ENCODE data around the gene CEP192. TPM values are rescaled to one million over a fixed set of nuclear protein-coding genes. Genes with fewer than 3 reads are reported as not detected.
"Not testable (repeated sequence)": the region's sequence is repeated elsewhere in the genome, so short reads cannot be mapped to it uniquely, and the experiment has no call there.

The CEP192 gene
- total RNA-seq, 2 donors from 2014 or later: 35.2 to 36.6 TPM

GRCh38 chr18:12968115-12968514 lies 23.0 kb upstream of the CEP192 start:
- Mint-ChIP-seq H3K4me1 (ENCODE audit: low read depth) (peaks cover 15% of the 10 kb centered on the region), H3K36me3 (ENCODE audit: insufficient read depth in 2 of 2) (peaks cover 6 to 47% of the 10 kb centered on the region in 2 donors), H3K27ac (peak overlapping the region; percentile 9), H3K27me3 (ENCODE audit: low read depth) (no peaks in the 10 kb centered on the region), H3K4me3 (no peak overlapping the region), H3K9me3 (no peaks in the 10 kb centered on the region)
- ATAC-seq (replicated peaks in 1 of 2): no peak
- no peak for DNase-seq

DNA sequence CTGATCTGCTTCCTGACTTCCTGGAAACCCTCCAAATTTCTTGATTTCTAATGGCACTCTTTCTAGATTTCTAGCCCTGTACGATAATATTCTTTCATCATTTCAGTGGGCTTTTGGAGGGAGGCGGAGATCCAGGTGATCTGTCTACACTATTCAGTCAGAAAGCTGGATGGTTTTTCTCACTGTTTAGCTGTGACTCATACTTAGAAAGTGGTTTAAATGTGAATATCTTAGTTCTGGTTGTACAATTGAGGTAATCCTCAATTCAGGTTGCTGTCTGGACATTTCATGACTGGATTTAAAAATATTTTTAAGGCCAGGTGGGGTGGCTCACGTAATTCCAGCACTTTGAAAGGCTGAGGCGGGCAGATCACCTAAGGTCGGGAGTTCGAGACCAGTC lies 22.5 kb upstream of the CEP192 start:
- no peaks in the 10 kb centered on the region for H3K27me3 Mint-ChIP-seq (ENCODE audit: low read depth)
- no peaks in the 10 kb centered on the region for H3K9me3 Mint-ChIP-seq
- H3K4me1 Mint-ChIP-seq (ENCODE audit: low read depth): peaks cover 15% of the 10 kb centered on the region
- no peak for DNase-seq
- peak; percentile 50 to 52 for ATAC-seq (replicated peaks in 1 of 2)
- H3K4me3 Mint-ChIP-seq: no peak overlapping the region
- peaks cover 6 to 46% of the 10 kb centered on the region in 2 donors for H3K36me3 Mint-ChIP-seq (ENCODE audit: insufficient read depth in 2 of 2)
- H3K27ac Mint-ChIP-seq: peak overlapping the region; percentile 9

DNA sequence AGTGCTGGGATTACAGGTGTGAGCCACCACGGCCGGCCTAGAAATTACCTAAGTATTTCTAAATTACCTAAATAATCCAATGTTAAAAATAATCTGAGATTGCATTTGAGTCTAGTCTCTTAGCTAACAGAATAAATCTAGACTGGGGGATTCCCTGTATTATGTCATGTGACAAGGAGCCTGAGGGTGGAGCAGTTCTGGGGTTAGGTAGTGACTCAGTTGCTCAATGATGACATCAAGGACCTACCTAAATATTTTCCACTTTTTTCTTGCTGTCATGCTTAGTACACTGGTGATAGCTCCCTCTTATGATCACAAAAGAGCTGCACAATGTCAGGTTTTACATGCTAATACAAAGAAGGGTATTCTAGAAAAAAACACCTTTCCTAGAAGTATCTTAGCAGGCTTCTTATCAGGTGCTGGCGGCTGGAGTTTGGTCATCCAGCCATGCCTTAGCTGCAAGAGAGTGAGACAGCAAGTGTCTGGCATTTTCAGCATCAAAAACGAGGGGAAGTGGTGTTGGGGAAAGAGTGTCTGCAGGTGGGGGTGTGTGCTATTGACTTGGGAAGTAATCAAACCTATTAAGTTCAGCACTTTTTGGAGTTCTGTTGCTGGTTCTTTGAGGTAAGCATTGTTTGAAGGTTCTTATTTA lies 17.5 kb upstream of the CEP192 start:
- ATAC-seq (replicated peaks in 1 of 2): peak; percentile 56 to 64

DNA sequence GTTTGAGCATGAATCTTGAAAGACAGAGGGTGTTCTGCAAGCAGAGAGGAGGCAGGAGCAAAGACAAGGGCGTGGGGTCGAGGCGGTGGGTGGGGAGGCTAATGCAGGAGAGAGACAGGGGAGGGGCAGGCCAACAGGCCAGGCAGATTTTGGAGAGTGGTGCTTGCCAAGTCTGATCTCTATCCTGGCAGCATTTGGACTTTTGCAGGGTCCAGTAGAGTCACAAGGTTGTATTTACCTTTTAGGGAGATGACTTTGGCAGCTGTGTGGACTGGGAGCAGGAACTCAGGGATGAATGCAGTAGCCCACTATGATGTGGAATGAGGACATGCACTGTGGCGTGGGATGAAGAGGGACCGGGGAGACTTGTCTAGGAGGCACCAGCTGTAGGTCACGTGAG lies 15.7 kb upstream of the CEP192 start:
- Mint-ChIP-seq H3K36me3 (ENCODE audit: insufficient read depth in 2 of 2) (peaks cover 2 to 34% of the 10 kb centered on the region in 2 donors), H3K4me3 (no peak overlapping the region), H3K4me1 (ENCODE audit: low read depth) (no peaks in the 10 kb centered on the region), H3K27ac (no peak overlapping the region), H3K9me3 (no peaks in the 10 kb centered on the region), H3K27me3 (ENCODE audit: low read depth) (no peaks in the 10 kb centered on the region)
- no peak for DNase-seq
- ATAC-seq (replicated peaks in 1 of 2): no peak

More for the DNA sequence above, 17.5 kb upstream of the CEP192 start:
- H3K27ac Mint-ChIP-seq: no peak overlapping the region
- H3K36me3 Mint-ChIP-seq (ENCODE audit: insufficient read depth in 2 of 2): peaks cover 2 to 35% of the 10 kb centered on the region in 2 donors
- H3K9me3 Mint-ChIP-seq: no peaks in the 10 kb centered on the region
- no peak for DNase-seq
- peaks cover 2% of the 10 kb centered on the region for H3K4me1 Mint-ChIP-seq (ENCODE audit: low read depth)
- H3K27me3 Mint-ChIP-seq (ENCODE audit: low read depth): no peaks in the 10 kb centered on the region
- no peak overlapping the region for H3K4me3 Mint-ChIP-seq

GRCh38 chr18:12976305-12976704 lies 14.9 kb upstream of the CEP192 start:
- no peaks in the 10 kb centered on the region for H3K9me3 Mint-ChIP-seq
- DNase-seq: no peak
- H3K4me1 Mint-ChIP-seq (ENCODE audit: low read depth): no peaks in the 10 kb centered on the region
- no peak overlapping the region for H3K4me3 Mint-ChIP-seq
- ATAC-seq (replicated peaks in 1 of 2): no peak
- H3K27me3 Mint-ChIP-seq (ENCODE audit: low read depth): no peaks in the 10 kb centered on the region
- H3K36me3 Mint-ChIP-seq (ENCODE audit: insufficient read depth in 2 of 2): peaks cover 2 to 26% of the 10 kb centered on the region in 2 donors
- no peak overlapping the region for H3K27ac Mint-ChIP-seq

DNA sequence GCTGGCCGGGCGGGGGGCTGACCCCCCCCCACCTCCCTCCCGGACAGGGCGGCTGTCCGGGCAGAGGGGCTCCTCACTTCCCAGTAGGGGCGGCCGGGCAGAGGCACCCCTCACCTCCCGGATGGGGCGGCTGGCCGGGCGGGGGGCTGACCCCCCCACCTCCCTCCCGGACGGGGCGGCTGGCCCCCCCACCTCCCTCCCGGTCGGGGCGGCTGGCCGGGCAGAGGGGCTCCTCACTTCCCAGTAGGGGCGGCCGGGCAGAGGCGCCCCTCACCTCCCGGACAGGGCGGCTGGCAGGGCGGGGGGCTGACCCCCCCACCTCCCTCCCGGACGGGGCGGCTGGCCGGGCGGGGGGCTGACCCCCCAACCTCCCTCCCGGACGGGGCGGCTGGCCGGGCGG lies 11.1 kb upstream of the CEP192 start:
- peaks cover 2 to 13% of the 10 kb centered on the region in 2 donors for H3K36me3 Mint-ChIP-seq (ENCODE audit: insufficient read depth in 2 of 2)
- ATAC-seq (replicated peaks in 1 of 2); DNase-seq; H3K27ac Mint-ChIP-seq; H3K27me3 Mint-ChIP-seq (ENCODE audit: low read depth); H3K4me3 Mint-ChIP-seq; H3K4me1 Mint-ChIP-seq (ENCODE audit: low read depth); H3K9me3 Mint-ChIP-seq: not testable (repeated sequence)

- peaks cover 21% of the 10 kb centered on the region for H3K4me1 Mint-ChIP-seq (ENCODE audit: low read depth)
- ATAC-seq (replicated peaks in 1 of 2) (no peak), DNase-seq (no peak)
- H3K27ac Mint-ChIP-seq: peak overlapping the region; percentile 88
- H3K27me3 Mint-ChIP-seq (ENCODE audit: low read depth): no peaks in the 10 kb centered on the region
- peaks cover 10 to 19% of the 10 kb centered on the region in 2 donors for H3K36me3 Mint-ChIP-seq (ENCODE audit: insufficient read depth in 2 of 2)
- no peaks in the 10 kb centered on the region for H3K9me3 Mint-ChIP-seq
- peak overlapping the region; percentile 95 to 99 for H3K4me3 Mint-ChIP-seq
Measured at GRCh38 chr18:12989397-12990122, 1.6 kb upstream of the CEP192 start.

DNA sequence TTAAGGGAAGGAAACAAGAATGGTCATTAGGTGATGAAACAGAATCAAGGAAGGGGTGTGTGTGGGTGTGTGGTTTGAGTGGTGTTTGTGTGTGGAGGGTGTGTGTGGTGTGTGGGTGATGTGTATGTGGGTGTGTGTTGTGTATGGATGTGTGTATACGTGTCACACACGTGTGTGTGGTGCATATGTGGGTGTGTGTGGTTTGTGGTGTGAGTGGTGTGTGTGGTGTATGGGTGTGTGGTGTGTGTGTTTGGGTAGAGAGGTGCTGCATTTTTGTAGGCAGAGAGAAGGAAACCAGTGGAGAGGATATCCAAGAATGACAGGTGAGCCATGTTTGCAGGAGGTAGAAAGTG lies 1.1 kb upstream of the CEP192 start:
- peaks cover 10 to 17% of the 10 kb centered on the region in 2 donors for H3K36me3 Mint-ChIP-seq (ENCODE audit: insufficient read depth in 2 of 2)
- no peaks in the 10 kb centered on the region for H3K9me3 Mint-ChIP-seq
- H3K27ac Mint-ChIP-seq: peak overlapping the region; percentile 88
- DNase-seq: peak; percentile 64 to 72
- H3K27me3 Mint-ChIP-seq (ENCODE audit: low read depth): no peaks in the 10 kb centered on the region
- peaks cover 21% of the 10 kb centered on the region for H3K4me1 Mint-ChIP-seq (ENCODE audit: low read depth)
- ATAC-seq (replicated peaks in 1 of 2): peak in 1 of 2 donors; percentile 10
- peak overlapping the region; percentile 95 to 99 for H3K4me3 Mint-ChIP-seq

DNA sequence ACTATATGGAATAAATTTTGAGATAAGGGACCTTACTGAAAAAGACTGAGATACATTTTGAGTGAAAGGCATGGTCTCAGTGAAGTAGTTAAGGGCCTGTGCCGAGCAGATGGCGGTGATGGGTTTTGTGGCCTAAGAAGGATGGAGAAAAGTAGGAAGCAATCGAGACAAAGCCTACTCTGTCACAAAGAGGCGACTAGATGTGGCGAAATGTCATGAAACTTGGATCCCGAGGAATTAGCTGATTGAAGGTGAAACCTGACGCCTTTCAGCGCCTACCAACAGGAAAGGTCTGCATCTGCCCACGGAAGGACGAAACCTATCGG lies 558 bp upstream of the CEP192 start:
- Mint-ChIP-seq H3K4me3 (peak overlapping the region; percentile 95 to 99), H3K4me1 (ENCODE audit: low read depth) (peaks cover 21% of the 10 kb centered on the region), H3K36me3 (ENCODE audit: insufficient read depth in 2 of 2) (peaks cover 10 to 15% of the 10 kb centered on the region in 2 donors), H3K27ac (peak overlapping the region; percentile 88), H3K27me3 (ENCODE audit: low read depth) (no peaks in the 10 kb centered on the region), H3K9me3 (no peaks in the 10 kb centered on the region)
- DNase-seq (no peak), ATAC-seq (replicated peaks in 1 of 2) (no peak)

GRCh38 chr18:12991821-12992179 lies 638 bp downstream of the CEP192 start:
- Mint-ChIP-seq H3K4me1 (ENCODE audit: low read depth) (peaks cover 21% of the 10 kb centered on the region), H3K4me3 (peak overlapping the region; percentile 95 to 99), H3K36me3 (ENCODE audit: insufficient read depth in 2 of 2) (peaks cover 10 to 15% of the 10 kb centered on the region in 2 donors), H3K27ac (peak overlapping the region; percentile 99), H3K27me3 (ENCODE audit: low read depth) (no peaks in the 10 kb centered on the region), H3K9me3 (no peaks in the 10 kb centered on the region)
- no peak for DNase-seq
- no peak for ATAC-seq (replicated peaks in 1 of 2)

DNA sequence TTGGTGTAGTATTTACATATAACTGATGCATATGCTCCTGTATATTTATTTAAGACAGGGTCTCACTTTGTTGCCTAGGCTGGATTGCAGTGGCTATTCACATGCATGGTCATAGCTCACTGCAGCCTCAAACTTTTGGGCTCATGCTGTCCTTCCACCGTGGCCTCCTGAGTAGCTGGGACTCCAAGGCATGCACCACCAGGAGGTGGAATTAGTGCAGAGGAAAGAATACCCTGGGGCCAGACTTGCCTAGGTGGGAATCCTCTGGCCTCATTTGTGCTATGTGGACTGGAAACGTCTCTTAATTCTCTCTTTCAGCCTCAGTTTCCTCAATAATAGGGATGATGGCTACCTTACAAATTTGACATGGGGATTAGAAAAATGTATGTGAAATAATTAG lies 2.3 kb downstream of the CEP192 start:
- no peaks in the 10 kb centered on the region for H3K27me3 Mint-ChIP-seq (ENCODE audit: low read depth)
- H3K27ac Mint-ChIP-seq: no peak overlapping the region
- H3K9me3 Mint-ChIP-seq: no peaks in the 10 kb centered on the region
- peaks cover 21% of the 10 kb centered on the region for H3K4me1 Mint-ChIP-seq (ENCODE audit: low read depth)
- ATAC-seq (replicated peaks in 1 of 2) (no peak), DNase-seq (no peak)
- H3K36me3 Mint-ChIP-seq (ENCODE audit: insufficient read depth in 2 of 2): peaks cover 10 to 15% of the 10 kb centered on the region in 2 donors
- peak overlapping the region; percentile 95 to 99 for H3K4me3 Mint-ChIP-seq

- H3K4me3 Mint-ChIP-seq: no peak overlapping the region
- no peak overlapping the region for H3K27ac Mint-ChIP-seq
- no peak for DNase-seq
- H3K4me1 Mint-ChIP-seq (ENCODE audit: low read depth): peaks cover 5% of the 10 kb centered on the region
- H3K36me3 Mint-ChIP-seq (ENCODE audit: insufficient read depth in 2 of 2): peaks cover 7 to 13% of the 10 kb centered on the region in 2 donors
- H3K9me3 Mint-ChIP-seq: no peaks in the 10 kb centered on the region
- no peaks in the 10 kb centered on the region for H3K27me3 Mint-ChIP-seq (ENCODE audit: low read depth)
- no peak for ATAC-seq (replicated peaks in 1 of 2)
Measured at GRCh38 chr18:12995424-12995823, 4.3 kb downstream of the CEP192 start.

DNA sequence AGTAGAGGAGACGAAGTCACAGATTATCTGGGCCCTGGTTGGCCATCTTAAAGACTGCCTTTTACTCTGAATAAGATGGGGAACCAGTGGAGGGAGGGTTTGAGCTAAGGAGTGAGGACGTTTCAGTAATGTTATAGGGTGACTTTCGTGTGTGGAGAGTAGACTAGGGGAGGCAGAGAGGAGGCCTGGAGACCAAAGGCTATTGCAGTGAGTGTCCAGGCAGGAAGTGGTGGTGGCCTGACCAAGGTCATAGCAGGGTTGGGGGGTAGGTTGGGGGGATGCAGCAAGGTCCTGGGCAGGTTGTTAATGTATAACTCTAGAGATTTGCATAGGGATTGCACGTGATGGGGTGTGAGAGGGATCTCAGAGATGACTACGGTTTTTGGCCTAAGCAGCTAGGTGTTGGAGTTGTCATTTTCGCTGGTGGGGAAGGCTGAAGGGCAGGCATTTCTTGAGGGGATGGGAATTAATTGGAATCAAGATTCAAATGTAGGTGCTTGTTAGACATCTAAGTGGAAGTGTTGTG lies 4.9 kb downstream of the CEP192 start:
- ATAC-seq (replicated peaks in 1 of 2) (no peak), DNase-seq (no peak)
- H3K27me3 Mint-ChIP-seq (ENCODE audit: low read depth): no peaks in the 10 kb centered on the region
- H3K4me1 Mint-ChIP-seq (ENCODE audit: low read depth): peaks cover 6% of the 10 kb centered on the region
- no peak overlapping the region for H3K4me3 Mint-ChIP-seq
- no peaks in the 10 kb centered on the region for H3K9me3 Mint-ChIP-seq
- H3K36me3 Mint-ChIP-seq (ENCODE audit: insufficient read depth in 2 of 2): peaks cover 4 to 11% of the 10 kb centered on the region in 2 donors
- no peak overlapping the region for H3K27ac Mint-ChIP-seq
